ENCODE results near the gene SLC1A7.

SLC1A7 gene

DNA sequence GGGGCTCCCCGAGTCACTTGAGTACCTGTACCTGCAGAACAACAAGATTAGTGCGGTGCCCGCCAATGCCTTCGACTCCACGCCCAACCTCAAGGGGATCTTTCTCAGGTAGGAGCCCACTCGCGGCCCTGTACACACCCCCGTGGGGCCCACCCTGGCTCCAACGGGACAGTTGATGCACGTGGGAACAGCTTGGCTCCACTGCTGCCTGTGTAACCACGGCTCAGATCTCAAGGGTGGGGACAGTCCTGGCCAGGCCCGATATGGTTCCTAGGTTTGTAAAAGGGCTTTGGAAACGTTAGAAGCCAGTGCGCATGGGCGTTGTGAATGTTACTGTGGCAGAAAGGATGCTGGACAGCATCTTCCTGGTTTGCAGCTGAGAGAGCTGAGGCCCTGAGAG, 61.7 kb downstream of the SLC1A7 start:
- H3K4me3 ChIP-seq (ENCODE audit: low read length) = no peak overlapping the region
- TF ChIP-seq CTCF (conservative IDR thresholded peaks at IDR 0.05; ENCODE audit: low read depth, low read length) = no peak
- no peak for DNase-seq (ENCODE audit: low read depth)

DNA sequence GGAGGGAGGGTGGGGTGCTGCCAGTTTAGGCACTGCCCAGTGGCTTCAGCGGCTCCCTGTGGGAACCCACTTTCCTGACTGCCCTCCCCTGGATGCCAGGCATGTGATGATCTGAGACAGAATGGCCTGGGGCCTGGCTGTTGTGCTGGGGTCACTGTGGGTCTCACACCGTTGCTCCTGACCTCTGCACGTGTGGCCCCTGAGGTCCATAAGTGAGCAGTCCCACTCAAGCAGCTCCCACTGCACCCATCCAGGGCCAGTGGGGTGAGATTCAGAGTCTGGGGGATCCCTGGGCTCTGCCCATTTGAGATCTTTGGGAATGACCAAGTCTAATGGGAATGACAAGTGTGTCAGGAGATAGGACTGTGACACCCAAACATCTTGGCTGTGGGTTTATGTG, 62.4 kb downstream of the SLC1A7 start:
- no peak for TF ChIP-seq CTCF (conservative IDR thresholded peaks at IDR 0.05; ENCODE audit: low read depth, low read length)
- no peak overlapping the region for H3K4me3 ChIP-seq (ENCODE audit: low read length)
- no peak for DNase-seq (ENCODE audit: low read depth)

DNA sequence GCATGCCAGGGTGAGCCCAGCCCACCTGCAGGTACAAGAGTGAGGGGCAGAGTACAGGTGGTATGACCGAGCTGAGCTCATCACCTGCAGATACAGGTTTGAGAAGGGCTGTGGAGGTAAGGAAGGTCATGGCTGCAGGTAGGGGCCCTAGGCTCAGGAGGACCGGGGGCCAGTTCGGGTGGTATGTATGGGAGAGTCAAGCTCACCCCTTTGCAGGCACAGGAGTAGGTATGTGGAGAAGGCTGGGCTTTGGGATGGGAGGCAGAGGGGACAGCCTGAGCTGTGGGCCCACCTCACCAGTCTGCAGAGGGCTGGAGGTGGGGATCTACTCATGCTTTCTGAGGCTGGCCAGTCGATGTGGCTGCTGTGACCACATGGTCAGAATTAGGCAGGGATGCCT, 63.2 kb downstream of the SLC1A7 start:
- DNase-seq (ENCODE audit: low read depth) = no peak
- no peak for TF ChIP-seq CTCF (conservative IDR thresholded peaks at IDR 0.05; ENCODE audit: low read depth, low read length)
- no peak overlapping the region for H3K4me3 ChIP-seq (ENCODE audit: low read length)

- H3K4me3 ChIP-seq (ENCODE audit: low read length) = no peak overlapping the region
- no peak for TF ChIP-seq CTCF (conservative IDR thresholded peaks at IDR 0.05; ENCODE audit: low read depth, low read length)
- DNase-seq (ENCODE audit: low read depth) = no peak
These were observed 63.9 kb downstream of the SLC1A7 start for GRCh38 chr1:53078333-53079101.

DNA sequence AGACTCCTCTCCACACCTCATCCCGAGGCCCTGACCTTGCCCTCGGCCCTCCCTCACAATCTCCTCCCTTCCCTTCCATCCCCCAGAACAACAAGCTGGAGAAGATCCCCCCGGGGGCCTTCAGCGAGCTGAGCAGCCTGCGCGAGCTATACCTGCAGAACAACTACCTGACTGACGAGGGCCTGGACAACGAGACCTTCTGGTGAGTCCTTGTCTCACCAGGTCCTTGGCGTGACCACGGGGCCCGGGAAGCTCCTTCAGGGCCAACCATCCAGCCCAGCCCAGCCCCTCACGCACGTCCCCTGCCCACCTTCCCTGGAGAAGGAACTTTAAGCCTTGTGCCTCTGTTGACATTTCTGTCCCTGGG, 64.9 kb downstream of the SLC1A7 start:
- no peak overlapping the region for H3K4me3 ChIP-seq (ENCODE audit: low read length)
- no peak for TF ChIP-seq CTCF (conservative IDR thresholded peaks at IDR 0.05; ENCODE audit: low read depth, low read length)
- no peak for DNase-seq (ENCODE audit: low read depth)

GRCh38 chr1:53076721-53077598, 65.5 kb downstream of the SLC1A7 start:
- no peak for TF ChIP-seq CTCF (conservative IDR thresholded peaks at IDR 0.05; ENCODE audit: low read depth, low read length)
- no peak overlapping the region for H3K4me3 ChIP-seq (ENCODE audit: low read length)
- no peak for DNase-seq (ENCODE audit: low read depth)

Data from retinal pigment epithelial cell (primary cell).